Astrocyte (in vitro differentiated cells and primary cell): Measurements from ENCODE around the gene CPXM2. TPM values are rescaled to one million over a fixed set of nuclear protein-coding genes. Genes with fewer than 3 reads are reported as not detected.
A peak's percentile ranks its signal among the peaks of the same experiment; 100 is the strongest.

Experiments used
- DNase-seq: peaks from one replicate; pipeline ENCODE4 v3.0.0-alpha.2; 2010; ENCODE audit warnings: low read depth
- FAIRE-seq: peaks from 2 replicates; lab custom pipeline; 2011; peaks lifted over from hg19 to GRCh38; lab: Jason Lieb, UNC
- H2AFZ ChIP-seq: 2 replicates; pipeline ENCODE4 v1.6.0; 2012; ENCODE audit warnings: low read depth, low read length, inconsistent platforms
- H3K27ac ChIP-seq: 2 replicates; pipeline ENCODE4 v1.5.1; 2011; ENCODE audit warnings: low read depth, low read length, inconsistent platforms
- H3K27me3 ChIP-seq: 2 replicates; pipeline ENCODE4 v1.6.0; 2011; ENCODE audit warnings: low read length, inconsistent platforms; ENCODE audit not compliant: insufficient read depth
- H3K36me3 ChIP-seq: 2 replicates; pipeline ENCODE4 v1.5.1; 2011; ENCODE audit warnings: low read length, inconsistent platforms; ENCODE audit not compliant: insufficient read depth
- H3K4me1 ChIP-seq: 2 replicates; pipeline ENCODE4 v1.5.1; 2011; ENCODE audit warnings: low read length, inconsistent platforms; ENCODE audit not compliant: insufficient read depth
- H3K4me2 ChIP-seq: 2 replicates; pipeline ENCODE4 v1.6.0; 2012; ENCODE audit warnings: low read length, inconsistent platforms
- H3K4me3 ChIP-seq: 2 replicates; pipeline ENCODE4 v1.5.1; 2011; ENCODE audit warnings: low read depth, mild to moderate bottlenecking, low read length, inconsistent platforms; ENCODE audit not compliant: insufficient read depth
- H3K79me2 ChIP-seq: 2 replicates; pipeline ENCODE4 v1.6.0; 2012; ENCODE audit warnings: mild to moderate bottlenecking, low read length, inconsistent platforms; ENCODE audit not compliant: insufficient read depth
- H3K9ac ChIP-seq: 2 replicates; pipeline ENCODE4 v1.6.0; 2012; ENCODE audit warnings: mild to moderate bottlenecking, low read length, inconsistent platforms
- H3K9me3 ChIP-seq: 2 replicates; pipeline ENCODE4 v1.5.1; 2012; ENCODE audit warnings: low read depth, mild to moderate bottlenecking, low read length, inconsistent platforms; ENCODE audit not compliant: insufficient read depth
- H4K20me1 ChIP-seq: 2 replicates; pipeline ENCODE4 v1.6.0; 2012; ENCODE audit warnings: low read length, inconsistent platforms; ENCODE audit not compliant: insufficient read depth
- H3K27ac Mint-ChIP-seq: one replicate; pipeline ENCODE4 v1.8.0; 2021; ENCODE audit warnings: mild to moderate bottlenecking, mixed read lengths; ENCODE audit not compliant: unreplicated experiment
- H3K27me3 Mint-ChIP-seq: one replicate; pipeline ENCODE4 v1.8.0; 2021; ENCODE audit warnings: low read depth, mixed read lengths; ENCODE audit not compliant: unreplicated experiment
- H3K36me3 Mint-ChIP-seq: one replicate; pipeline ENCODE4 v1.8.0; 2021; ENCODE audit warnings: low read depth, mixed read lengths; ENCODE audit not compliant: unreplicated experiment
- H3K4me1 Mint-ChIP-seq: one replicate; pipeline ENCODE4 v1.8.0; 2021; ENCODE audit warnings: low read depth, mixed read lengths; ENCODE audit not compliant: unreplicated experiment
- H3K4me3 Mint-ChIP-seq: one replicate; pipeline ENCODE4 v1.8.0; 2021; ENCODE audit warnings: mild to moderate bottlenecking, moderate library complexity, mixed read lengths; ENCODE audit not compliant: unreplicated experiment
- H3K9me3 Mint-ChIP-seq: one replicate; pipeline ENCODE4 v1.8.0; 2021; ENCODE audit warnings: mild to moderate bottlenecking, mixed read lengths; ENCODE audit not compliant: unreplicated experiment
- EZH2 ChIP-seq: IDR thresholded peaks from 2 replicates; pipeline ENCODE4 v1.6.1; 2012; ENCODE audit warnings: mild to moderate bottlenecking, low read length, inconsistent platforms; ENCODE audit not compliant: insufficient read depth
- total RNA-seq: library from RNA; stranded (reverse); gene quantifications from 2 replicates; pipeline ENCODE4 v1.2.1, GENCODE V29; 2021
- TF ChIP-seq, protein P1 (sequence below): IDR thresholded peaks from 2 replicates; pipeline ENCODE4 v1.5.1; 2011; ENCODE audit warnings: low read depth, mild to moderate bottlenecking, inconsistent platforms, low read length, moderate library complexity; ENCODE audit not compliant: insufficient read depth

Gene CPXM2
- total RNA-seq, 1 donor from 2014 or later, result 5.2 TPM

DNA sequence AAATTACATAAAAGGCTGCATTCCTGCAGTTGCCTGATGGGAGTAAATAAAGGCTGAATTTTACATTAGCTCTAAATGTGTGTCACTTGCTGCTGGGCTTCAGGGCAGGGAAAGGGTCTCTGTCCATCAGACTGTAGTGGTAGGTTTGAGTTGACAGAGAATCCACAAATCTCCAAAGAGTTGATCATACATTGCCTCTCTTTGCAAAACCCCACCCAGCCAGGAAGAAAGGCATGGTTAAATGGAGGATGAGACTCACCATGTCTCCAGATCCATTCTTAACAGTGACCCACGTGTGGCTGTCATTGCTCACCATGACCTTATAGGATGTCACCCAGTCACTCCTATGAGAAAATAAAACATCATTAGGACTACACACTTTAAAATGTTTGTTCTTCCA, 92.8 kb downstream of the CPXM2 start:
- Histone ChIP-seq H3K36me3 (no peaks in the 10 kb centered on the region), H3K27ac (no peak overlapping the region), H3K4me1 (no peaks in the 10 kb centered on the region), H3K79me2 (no peaks in the 10 kb centered on the region), H2AFZ (no peak overlapping the region), H3K4me2 (no peak overlapping the region), H3K9me3 (no peaks in the 10 kb centered on the region), H3K27me3 (no peaks in the 10 kb centered on the region), H4K20me1 (no peaks in the 10 kb centered on the region), H3K4me3 (no peak overlapping the region), H3K9ac (no peak overlapping the region)
- Mint-ChIP-seq H3K4me3 (no peak overlapping the region), H3K4me1 (peaks cover 40% of the 10 kb centered on the region), H3K36me3 (no peaks in the 10 kb centered on the region), H3K9me3 (peaks cover 2% of the 10 kb centered on the region), H3K27me3 (no peaks in the 10 kb centered on the region), H3K27ac (no peak overlapping the region)
- FAIRE-seq (no peak), DNase-seq (no peak)
- TF ChIP-seq, protein P1, sequence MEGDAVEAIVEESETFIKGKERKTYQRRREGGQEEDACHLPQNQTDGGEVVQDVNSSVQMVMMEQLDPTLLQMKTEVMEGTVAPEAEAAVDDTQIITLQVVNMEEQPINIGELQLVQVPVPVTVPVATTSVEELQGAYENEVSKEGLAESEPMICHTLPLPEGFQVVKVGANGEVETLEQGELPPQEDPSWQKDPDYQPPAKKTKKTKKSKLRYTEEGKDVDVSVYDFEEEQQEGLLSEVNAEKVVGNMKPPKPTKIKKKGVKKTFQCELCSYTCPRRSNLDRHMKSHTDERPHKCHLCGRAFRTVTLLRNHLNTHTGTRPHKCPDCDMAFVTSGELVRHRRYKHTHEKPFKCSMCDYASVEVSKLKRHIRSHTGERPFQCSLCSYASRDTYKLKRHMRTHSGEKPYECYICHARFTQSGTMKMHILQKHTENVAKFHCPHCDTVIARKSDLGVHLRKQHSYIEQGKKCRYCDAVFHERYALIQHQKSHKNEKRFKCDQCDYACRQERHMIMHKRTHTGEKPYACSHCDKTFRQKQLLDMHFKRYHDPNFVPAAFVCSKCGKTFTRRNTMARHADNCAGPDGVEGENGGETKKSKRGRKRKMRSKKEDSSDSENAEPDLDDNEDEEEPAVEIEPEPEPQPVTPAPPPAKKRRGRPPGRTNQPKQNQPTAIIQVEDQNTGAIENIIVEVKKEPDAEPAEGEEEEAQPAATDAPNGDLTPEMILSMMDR, result no peak
- no peak for TF ChIP-seq EZH2

DNA sequence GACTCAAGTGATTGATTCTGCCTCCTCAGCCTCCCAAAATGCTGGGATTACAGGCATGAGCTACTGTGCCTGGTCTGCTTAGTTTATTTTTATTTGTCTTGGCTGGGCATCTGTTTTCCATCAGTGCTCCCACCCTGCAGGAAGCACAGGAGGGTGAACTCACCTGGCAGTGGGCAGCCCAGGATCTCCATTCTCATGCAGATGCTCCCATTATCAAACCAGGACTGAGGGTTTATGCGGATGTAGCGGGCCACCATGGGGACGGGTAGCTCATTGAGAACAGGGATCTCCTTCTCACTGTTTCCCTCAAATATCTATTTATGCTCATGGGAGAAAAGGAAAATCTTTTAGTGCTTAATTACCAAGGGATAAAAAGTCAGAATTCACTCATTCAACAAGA, 93.8 kb downstream of the CPXM2 start:
- Histone ChIP-seq H3K4me3 (no peak overlapping the region), H3K79me2 (no peaks in the 10 kb centered on the region), H3K9ac (no peak overlapping the region), H2AFZ (no peak overlapping the region), H3K9me3 (no peaks in the 10 kb centered on the region), H3K27me3 (no peaks in the 10 kb centered on the region), H4K20me1 (no peaks in the 10 kb centered on the region), H3K4me1 (no peaks in the 10 kb centered on the region), H3K4me2 (no peak overlapping the region), H3K36me3 (no peaks in the 10 kb centered on the region), H3K27ac (no peak overlapping the region)
- no peak for FAIRE-seq
- Mint-ChIP-seq H3K4me3 (no peak overlapping the region), H3K27me3 (no peaks in the 10 kb centered on the region), H3K36me3 (no peaks in the 10 kb centered on the region), H3K27ac (no peak overlapping the region), H3K9me3 (peaks cover 2% of the 10 kb centered on the region), H3K4me1 (peaks cover 40% of the 10 kb centered on the region)
- no peak for DNase-seq
- no peak for TF ChIP-seq EZH2
- TF ChIP-seq, protein P1, result no peak

DNA sequence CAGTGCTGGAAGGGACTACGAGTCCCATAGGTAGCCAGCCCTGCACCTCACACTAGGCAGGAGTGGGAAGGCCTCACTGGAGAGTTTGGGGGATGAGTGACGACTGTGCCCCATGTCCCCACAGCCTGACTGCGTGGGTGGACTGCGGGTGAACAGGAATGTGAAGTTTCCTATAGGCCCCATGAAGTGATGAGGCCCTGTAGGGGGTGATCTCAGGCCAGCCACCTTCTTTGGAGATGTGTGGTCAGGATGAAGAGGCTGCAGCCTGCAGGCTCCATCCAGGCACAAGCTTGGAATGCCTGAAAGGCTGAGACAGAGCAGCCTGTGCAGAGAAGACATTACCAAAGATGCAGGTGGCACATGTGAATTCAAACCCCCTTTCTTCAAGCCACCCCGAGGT, 94.9 kb downstream of the CPXM2 start:
- Mint-ChIP-seq H3K9me3 (peaks cover 2% of the 10 kb centered on the region), H3K27ac (peak overlapping the region; percentile 8), H3K4me3 (no peak overlapping the region), H3K27me3 (peaks cover 6% of the 10 kb centered on the region), H3K4me1 (peaks cover 40% of the 10 kb centered on the region), H3K36me3 (peaks cover under 1% of the 10 kb centered on the region)
- Histone ChIP-seq H2AFZ (no peak overlapping the region), H3K4me2 (no peak overlapping the region), H4K20me1 (no peaks in the 10 kb centered on the region), H3K4me1 (no peaks in the 10 kb centered on the region), H3K36me3 (no peaks in the 10 kb centered on the region), H3K79me2 (no peaks in the 10 kb centered on the region), H3K9me3 (peaks cover 4% of the 10 kb centered on the region), H3K9ac (no peak overlapping the region), H3K27ac (no peak overlapping the region), H3K4me3 (no peak overlapping the region), H3K27me3 (no peaks in the 10 kb centered on the region)
- FAIRE-seq, result no peak
- TF ChIP-seq EZH2, result no peak
- TF ChIP-seq, protein P1, result no peak
- DNase-seq, result no peak
